HG03095 (cell line): ENCODE data around the gene PRRG3.

Experiments
- ATAC-seq: cut with Tn5 transposase; IDR thresholded peaks from one replicate; pipeline ENCODE4 v1.9.1; 2021; ENCODE audit warnings: moderate library complexity; ENCODE audit not compliant: unreplicated experiment

The PRRG3 gene

DNA sequence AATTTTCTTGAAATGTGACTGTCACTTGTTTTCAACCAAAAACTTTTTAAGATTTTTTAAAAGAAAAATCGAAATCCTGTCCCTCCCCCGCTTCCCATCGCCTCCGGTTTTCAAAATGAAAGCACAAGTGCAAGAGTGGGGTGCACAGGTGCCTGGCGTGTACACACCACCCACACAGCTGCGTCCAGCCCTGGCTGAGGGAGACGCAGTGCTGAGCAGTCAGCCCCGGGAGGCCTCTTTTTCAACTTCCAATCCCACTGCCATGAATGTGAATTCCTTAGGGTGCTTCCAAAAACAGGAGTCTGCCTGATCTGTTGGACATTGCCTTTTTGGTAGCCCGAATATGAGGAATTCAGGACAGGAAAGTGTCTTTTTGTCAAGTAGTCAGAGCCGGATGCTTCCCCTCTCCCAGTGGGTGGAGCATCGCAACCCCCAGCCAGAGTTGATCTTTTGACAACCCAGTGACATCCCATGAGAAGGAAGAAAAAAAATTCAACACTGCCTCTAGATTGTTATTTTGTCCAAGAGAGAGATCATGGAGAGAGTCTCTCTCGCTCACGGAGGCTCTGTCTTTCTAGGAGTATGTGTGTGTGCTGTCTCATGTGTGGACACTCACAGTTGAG lies 8.9 kb downstream of the PRRG3 start:
- no peak for ATAC-seq

DNA sequence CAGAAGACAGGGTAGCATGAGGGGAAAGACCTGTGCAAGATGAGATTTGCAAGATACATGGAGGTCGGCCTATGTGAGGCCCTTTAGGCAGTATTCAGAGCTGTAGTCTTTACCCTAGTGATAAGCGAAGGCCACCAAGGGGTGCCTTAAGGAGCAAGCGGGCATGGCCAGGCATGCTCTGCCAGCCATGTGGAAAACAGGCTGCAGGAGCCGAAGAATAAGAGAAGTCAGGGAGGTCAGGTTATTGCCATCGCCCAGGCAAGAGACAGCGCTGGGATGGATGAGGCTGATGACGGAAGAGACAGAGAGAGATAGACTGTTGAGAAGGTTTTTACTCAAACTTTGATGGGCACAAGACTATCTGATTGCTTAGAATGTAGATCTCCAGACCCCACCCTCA lies 13.6 kb downstream of the PRRG3 start:
- ATAC-seq = no peak

DNA sequence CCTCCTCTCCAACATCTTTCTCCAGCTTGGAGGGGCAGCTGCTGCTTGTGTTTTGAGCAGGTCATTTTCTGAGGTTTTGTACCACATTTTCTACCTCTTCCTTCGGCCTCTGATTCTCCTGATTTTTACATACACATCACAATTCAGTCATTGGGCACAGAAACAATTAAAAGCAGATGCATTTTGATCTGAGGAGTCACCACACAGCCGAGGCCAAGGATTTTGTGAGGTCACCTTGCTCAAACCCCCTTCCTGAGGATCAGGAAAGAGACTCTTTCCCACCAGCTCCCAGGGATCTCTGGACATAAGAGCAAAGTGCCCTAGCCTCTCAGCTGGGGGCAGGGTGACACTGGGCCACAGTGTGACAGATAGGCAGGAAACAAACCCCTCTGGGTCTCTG lies 15.2 kb downstream of the PRRG3 start:
- ATAC-seq = no peak

DNA sequence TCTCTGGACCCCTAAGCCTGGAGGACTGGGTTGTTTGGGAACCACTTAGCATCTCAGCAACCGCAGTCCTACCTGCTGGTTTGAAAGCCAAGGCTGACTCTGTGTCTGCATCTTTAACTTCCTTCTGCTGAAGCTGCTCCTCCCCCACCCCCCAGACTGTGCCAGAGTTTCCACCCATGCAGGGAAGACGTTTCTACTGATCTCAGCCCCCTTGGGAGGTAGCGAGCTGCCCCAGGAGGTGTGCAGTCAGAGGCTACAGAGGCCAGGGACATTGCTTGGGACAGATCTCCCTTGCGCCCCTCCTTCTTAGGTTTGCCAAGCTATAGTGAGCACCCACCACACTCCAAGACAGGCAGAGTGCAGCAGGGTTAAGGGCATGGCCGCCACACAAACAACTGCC lies 15.9 kb downstream of the PRRG3 start:
- no peak for ATAC-seq

DNA sequence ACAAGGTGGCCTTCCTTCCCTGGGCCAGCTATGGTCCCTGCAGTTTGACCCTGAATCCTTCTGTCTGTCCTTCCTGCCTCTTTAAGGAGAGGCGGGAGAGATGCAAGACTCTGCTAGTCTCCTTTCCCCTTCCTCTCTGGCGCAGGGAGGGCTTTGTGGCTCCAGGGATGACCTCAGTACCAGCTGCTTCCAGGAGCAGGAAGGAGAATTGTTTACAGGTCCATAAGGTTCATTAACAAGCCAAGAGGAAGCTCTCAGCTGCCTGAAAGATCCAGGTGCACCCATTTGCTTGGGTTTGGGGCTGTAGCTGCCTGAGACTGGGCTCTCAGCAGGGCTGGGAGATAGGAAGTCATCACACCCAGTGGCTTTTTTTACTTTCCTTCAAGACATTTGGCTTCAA lies 16.5 kb downstream of the PRRG3 start:
- ATAC-seq = no peak

DNA sequence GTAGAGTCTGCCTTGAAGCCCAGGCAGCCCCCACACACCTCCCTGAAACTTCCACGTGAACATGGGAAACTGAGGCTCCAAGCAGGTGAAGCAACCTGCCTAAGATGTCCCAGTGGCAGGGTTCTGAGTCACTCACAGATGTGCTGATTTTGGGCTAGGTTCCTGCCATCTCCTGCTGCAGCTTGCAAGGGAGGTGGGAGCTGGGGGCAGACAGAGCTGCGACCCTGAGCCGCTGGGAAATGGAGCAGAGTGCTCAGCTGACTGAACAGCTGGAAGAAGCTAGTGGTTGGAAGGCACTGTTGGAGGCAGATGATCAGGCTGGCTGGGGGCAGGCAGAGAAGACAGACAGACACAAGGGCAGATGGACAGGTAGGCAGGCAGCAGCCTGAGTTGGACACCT lies 17.0 kb downstream of the PRRG3 start:
- no peak for ATAC-seq

DNA sequence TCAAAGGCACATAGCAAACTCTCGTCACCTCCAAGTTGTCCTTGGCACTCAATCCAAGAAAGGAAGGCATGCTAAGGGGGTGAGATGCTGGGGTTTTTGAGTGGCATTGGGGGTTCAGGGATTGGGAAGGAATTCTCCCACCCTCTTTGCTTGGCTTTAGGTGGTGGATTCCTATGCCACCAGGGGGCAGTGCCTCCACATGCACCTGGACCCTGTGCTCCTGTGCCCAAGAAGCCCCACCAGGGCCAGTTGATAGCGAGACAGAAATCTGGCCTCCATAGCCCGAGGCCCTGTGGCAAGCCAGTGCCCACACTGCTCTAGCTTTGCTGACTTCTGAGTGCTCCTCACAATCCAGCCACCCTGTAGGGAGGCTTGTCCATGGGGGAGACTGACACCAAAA lies 18.6 kb downstream of the PRRG3 start:
- no peak for ATAC-seq

DNA sequence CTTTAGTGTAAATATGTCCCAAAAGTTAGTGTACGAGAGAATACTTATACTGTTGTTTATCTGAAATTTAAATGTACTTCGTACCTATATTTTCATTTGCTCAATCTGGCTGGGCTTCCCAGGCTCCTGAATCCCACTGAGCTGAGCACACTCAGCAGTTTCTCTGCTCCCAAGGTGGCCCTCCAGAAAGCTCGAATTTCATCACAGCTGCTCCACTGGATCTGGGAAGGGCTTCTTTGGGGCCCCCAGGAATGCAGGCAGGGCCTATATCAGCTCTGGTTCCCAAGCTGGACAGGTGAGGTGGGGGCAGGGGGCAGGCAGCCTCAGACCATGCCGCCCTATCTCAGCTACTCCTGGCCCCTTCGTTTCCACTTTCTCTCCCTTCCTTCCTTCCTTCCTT lies 19.1 kb downstream of the PRRG3 start:
- ATAC-seq = no peak

DNA sequence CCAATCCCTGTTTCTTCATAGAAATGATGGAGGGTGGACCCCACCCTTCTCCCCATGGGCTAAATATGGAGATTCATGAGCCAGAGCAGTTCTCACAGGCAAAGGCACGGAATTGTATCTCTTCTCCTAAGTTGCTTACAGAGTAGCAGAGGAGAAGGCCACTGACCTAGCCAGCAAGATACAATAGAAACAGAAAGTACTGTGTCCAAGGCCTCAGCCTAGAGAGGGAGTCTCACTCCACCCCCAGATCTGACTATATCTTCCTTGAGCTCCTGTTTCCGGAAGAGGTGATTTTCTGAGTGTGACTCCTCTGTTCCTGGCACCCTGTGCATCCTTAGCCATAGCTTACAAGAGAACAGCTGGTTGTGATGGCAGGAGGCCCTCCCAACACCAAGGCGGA lies 20.5 kb downstream of the PRRG3 start, which contains the start of gene FATE1:
TSS of gene FATE1 (plus strand) at position 284 of the 400 bp plus-strand sequence. CDS start at position 369, 85 bp downstream.
- no peak for ATAC-seq

DNA sequence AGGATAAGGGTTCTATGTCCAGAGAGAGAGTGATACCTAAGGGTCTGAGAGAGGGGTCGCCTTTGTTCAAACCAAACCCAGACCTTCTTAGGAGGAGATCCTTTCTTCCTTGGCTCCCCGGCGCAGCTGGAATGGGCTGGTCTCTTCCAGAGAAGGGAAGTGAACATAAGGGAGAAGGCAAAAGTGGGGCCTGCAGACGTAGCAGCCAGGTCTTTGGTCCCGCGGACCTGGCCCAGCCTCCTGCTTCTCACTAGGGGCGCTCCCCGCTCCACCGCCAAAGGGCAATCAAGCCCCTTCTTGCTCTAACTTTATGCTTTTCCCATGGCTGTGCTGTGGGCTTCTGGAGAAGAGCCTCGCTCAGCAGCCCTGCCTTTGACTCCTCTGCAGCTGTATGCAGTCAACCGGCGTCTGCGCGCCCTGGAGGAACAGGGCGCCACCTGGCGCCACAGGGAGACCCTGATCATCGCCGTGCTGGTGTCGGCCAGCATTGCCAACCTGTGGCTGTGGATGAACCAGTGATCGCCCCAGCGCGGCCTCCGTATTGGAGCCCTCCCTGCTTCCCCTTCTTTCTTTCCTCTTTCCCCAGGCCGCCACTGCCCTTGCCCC lies 27.1 kb downstream of the PRRG3 start:
- no peak for ATAC-seq

DNA sequence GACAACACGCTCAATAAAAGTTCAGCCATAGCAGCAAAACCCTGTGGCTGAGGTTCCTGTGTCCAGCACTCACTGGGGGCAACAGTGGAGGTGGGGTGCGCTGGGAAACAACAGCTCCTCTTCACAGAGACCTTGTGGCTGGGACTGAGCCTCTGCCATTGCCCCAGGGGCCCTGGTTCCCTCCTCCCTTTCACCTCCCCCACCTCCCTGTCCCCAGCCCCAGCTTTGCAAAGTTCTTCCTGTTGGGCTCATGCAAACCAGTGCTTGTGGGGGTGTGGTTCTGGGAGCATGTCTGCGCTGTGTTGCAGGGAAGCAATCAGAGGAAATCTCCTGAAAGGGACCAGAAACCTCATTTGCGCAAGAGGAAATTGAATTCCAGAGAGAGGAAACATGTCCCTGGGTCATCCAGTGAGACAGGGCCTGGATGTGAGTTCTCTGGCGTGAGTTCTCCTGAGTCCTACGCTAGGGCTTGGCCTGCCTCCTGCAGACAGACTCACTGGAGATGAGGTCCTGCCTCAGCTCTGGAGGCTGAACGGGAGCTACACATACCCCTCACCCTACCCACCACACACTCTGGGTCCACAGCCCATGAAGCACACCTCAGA lies 28.0 kb downstream of the PRRG3 start:
- ATAC-seq = no peak

DNA sequence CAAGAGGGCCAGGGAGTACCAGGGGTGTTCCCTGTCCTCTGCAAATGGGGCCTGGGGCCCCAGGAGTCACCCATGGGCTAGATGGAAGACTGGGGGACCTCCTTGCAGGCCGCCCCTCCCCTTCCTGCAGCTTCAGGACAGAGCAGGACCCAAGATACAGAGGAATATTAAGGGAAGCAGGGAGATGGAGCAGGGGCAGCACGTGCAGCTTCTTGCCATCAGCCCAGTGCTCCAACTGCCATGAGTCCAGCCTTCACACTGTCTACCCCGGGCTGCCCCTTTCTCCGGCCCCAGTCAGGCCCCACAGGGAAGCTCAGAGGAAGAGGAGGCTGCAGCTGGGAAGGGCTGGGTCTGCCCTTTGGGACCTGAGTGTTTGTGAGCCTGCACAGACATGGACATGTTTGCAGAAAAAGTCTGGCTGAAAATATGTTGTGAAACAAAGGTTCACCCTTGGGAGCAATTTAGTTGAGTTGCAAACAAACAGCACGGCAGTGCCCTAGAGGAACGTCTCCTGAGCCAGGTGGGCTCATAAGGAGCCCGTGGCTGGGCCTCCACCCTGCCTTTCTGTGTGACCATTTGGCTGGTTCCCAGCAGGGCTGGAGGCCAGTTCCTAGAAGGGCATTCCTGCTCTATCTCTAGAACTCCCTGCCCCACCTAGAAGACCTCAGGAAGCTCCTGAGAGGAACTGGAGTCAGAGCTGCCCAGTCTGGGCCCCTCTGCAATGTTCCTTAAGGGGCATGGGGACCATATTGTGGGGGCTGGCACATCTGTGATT lies 29.5 kb downstream of the PRRG3 start:
- ATAC-seq = no peak

DNA sequence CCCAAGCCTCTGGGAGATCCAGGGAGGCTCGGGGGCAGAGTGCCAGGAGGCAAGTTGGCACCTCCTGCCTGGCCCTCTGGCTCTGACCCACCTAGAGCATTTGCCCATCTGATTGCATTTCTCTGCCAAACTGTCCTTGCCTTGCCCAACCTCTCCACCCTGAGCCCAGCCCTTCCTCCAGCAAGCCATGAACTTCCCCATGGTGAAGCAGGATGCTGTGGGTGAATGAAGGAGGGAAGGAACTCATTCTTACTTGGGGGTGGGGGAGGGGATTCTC lies 30.0 kb downstream of the PRRG3 start:
- no peak for ATAC-seq

DNA sequence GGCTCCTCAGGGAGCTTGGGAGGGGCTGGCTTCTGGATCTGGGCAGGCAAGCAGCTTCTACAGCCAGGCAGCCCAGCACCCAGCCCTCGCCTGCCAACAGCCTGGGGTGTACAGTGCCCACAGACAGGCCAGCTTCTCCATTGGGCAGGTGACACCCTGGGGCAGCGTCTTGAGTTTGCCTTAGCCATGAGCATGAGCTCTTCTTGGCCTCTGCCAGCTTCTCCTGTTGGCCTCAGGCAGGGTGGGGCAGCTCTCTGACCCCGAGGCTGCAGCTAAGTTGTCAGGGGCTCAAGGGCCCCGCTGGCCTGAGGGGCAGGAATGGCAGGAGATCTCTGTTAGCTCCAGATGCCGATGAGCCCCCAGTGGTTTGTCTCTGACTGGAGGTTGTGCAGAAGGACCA lies 31.5 kb downstream of the PRRG3 start:
- ATAC-seq = no peak

DNA sequence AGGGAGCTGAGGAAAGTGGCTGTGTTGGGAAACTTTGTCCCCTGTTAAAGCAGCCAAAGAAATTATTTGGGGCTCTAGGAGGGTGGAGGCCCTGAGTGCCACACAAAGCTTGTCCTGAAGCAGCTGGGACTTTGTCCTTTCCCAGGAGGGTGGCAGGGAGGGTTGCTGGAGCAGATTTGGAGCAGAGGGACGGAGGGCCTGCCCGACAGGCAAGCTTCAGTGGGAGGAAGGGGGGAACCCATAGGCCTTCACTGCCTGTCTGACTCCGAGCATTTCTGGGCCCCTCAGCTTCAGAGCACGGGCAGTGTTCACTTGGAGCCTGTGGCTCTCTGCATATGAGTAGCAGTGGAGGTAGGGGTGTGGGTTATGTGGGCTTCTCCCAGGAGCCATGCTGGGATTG lies 32.1 kb downstream of the PRRG3 start:
- no peak for ATAC-seq

DNA sequence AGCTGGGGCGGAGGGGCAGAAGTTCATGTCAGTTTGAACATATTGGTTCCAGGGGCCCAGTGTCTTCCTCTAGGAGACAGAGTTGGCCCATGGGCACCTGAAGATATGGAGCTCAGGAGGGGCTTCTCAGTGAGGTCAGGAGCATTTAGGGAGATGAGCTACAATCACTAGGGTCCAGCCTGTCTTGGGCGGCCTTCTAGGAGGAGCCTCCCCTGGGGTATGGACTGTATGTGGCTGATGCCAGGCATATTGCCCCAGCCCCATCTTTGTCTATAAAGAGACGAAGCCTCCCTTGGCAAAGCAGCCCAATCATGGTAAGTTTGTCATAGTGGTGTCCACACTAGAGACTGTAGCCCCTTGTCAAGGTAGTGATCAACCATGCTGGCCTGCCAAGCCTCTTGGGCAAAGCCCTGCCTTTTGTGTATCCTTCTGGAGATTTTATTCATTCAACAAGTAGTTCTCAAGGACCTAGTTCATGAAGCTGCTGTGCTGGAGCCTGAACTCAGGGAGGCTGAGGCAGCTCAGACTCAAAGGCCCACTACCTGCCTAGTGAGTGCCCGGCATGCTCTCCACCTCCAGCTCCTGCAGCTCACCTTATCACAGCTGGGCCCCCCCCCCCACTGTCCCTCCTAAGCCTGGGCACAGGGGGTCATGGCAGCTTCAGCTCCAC lies 33.9 kb downstream of the PRRG3 start:
- no peak for ATAC-seq

DNA sequence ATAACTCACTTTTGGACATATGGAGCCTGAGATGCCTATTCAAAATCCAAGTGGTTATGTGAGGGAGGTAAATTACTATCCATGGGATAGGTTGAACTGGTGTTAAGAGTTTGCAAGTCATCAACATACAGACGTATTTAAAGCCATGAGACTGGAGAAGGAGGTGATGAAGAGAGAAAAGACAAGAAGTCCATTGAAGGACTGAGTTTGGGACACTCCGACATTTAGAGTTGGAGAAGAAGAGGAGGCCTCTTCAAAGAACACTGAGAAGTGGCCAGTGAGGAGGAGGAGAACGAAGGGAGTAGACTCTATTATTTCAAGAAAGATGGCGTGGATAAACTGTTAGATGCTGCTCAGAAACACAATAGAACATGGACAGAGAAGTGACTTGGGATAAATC lies 39.2 kb downstream of the PRRG3 start, which contains the start of gene CNGA2:
TSS of gene CNGA2 (plus strand) at position 301 of the 400 bp plus-strand sequence. CDS start 3,738 bp downstream, outside the sequence.
- ATAC-seq = no peak

DNA sequence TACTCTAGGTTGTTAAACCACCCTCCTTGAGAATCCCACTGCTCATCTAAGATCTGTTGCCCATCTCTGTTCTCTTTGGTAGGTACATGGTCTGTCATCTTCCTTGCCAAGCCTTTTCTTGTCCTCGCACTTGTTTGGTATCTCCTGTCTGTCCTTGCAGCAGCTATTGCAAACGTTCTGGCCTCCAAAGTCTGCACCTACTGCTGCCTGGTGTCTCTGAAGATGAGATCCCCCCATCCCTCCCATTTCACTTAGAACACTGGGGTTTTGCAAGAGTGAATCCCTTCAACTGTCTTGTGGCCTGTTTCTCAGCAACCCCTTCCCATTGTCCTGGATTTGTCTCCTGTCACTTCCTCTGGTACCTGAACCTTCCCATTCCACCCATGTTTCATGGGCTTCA lies 40.0 kb downstream of the PRRG3 start:
- ATAC-seq = no peak

DNA sequence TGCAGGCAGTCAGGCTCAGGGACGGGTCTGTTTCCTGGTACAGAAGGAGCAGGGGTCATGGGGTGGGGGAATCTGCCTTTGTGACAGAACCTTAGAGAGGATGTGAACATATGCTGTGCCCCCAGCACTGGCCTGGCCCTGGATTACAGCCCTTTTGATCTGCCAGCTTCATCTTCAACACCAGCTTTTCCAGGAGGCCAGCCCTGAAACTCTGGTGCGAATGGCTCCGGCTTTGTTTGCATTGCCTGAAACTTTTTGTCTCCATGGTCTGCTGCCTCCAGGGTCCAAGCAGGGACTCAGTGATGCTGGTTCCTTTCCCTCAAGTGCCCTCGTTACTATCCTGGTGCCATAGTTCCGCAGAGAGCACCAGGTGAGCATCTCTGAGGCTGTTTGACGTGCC lies 41.4 kb downstream of the PRRG3 start:
- ATAC-seq = no peak

DNA sequence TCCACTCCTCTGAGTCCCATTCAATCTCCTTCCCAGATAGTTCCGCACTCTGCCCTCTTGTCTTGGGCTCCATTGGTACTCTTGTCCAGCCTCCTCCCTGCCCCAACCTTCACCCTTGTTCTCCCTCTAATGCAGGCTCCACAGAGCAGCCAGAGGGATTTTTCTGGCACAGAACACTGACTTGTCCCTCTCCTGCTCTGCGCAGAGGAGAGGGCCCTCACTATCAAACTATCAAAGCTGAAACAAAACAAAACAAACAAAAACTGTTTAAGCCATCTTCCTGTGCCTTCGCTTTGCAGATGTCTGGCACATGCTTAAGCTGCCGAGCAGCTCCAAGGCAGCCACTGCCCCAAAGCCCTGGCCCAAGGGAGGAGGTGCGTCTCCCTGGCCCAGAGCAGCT lies 42.2 kb downstream of the PRRG3 start:
- no peak for ATAC-seq

DNA sequence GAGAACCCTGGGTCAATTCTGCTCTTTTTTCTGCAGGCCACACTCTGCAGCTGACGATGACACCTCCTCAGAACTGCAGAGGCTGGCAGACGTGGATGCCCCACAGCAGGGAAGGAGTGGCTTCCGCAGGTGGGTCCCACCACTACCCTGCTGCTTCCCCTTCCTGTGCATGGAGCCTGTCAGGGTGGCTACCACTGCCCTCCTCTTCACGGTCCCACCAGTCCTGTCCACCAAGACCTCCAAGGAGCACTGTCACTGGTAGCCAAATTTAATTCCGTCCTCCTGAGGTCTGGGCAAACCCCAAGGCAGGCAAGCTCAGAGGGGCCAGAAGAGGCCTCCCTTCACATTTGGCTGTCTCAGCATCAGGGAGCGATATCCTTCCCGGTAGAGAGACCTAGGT lies 43.5 kb downstream of the PRRG3 start:
- no peak for ATAC-seq
